ENCODE data around the gene LHX3. TPM values are rescaled to one million over a fixed set of nuclear protein-coding genes. Genes with fewer than 3 reads are reported as not detected.
A peak's percentile ranks its signal among the peaks of the same experiment; 100 is the strongest.

Gene LHX3
- total RNA-seq, 2 donors from 2014 or later: 1.3 TPM; not detected in 1

GRCh38 chr9:136171009-136171800 lies 33.7 kb downstream of the LHX3 start:
- Histone ChIP-seq H3K27ac (no peak overlapping the region), H3K27me3 (replicated peaks; ENCODE audit: insufficient read depth) (no peaks in the 10 kb centered on the region), H3K9me3 (no peaks in the 10 kb centered on the region), H3K36me3 (no peaks in the 10 kb centered on the region), H3K4me3 (no peak overlapping the region), H3K4me1 (replicated peaks) (no peaks in the 10 kb centered on the region)
- DNase-seq (ENCODE audit: low spot score): no peak
- 43% methylated on average over 16 of the region's 16 CpGs for WGBS
- intact Hi-C loops (cut with DNase I): no loop called here
- TF ChIP-seq CTCF (IDR thresholded peaks at IDR 0.05) (no peak), POLR2AphosphoS5 (IDR thresholded peaks at IDR 0.05) (no peak), POLR2A (IDR thresholded peaks at IDR 0.05) (no peak)

GRCh38 chr9:136170006-136170901 lies 34.7 kb downstream of the LHX3 start:
- no peak overlapping the region for H3K27ac ChIP-seq
- H3K9me3 ChIP-seq: no peaks in the 10 kb centered on the region
- no peak for TF ChIP-seq POLR2A (IDR thresholded peaks at IDR 0.05)
- TF ChIP-seq POLR2AphosphoS5 (IDR thresholded peaks at IDR 0.05): no peak
- TF ChIP-seq CTCF (IDR thresholded peaks at IDR 0.05): peak in 3 of 4 experiments; percentile 57 to 68 (median 60)
- no peaks in the 10 kb centered on the region for H3K36me3 ChIP-seq
- no peaks in the 10 kb centered on the region for H3K4me1 ChIP-seq (replicated peaks)
- no peak overlapping the region for H3K4me3 ChIP-seq
- H3K27me3 ChIP-seq (replicated peaks; ENCODE audit: insufficient read depth): no peaks in the 10 kb centered on the region
- intact Hi-C loops (cut with DNase I): no loop called here
- 58% methylated on average over 23 of the region's 28 CpGs for WGBS
- peak; percentile 11 for DNase-seq (ENCODE audit: low spot score)

- intact Hi-C loops (cut with DNase I): no loop called here
- Histone ChIP-seq H3K9me3 (no peaks in the 10 kb centered on the region), H3K27ac (no peak overlapping the region), H3K27me3 (replicated peaks; ENCODE audit: insufficient read depth) (no peaks in the 10 kb centered on the region), H3K4me3 (no peak overlapping the region), H3K4me1 (replicated peaks) (no peaks in the 10 kb centered on the region), H3K36me3 (no peaks in the 10 kb centered on the region)
- TF ChIP-seq POLR2AphosphoS5 (IDR thresholded peaks at IDR 0.05) (no peak), POLR2A (IDR thresholded peaks at IDR 0.05) (no peak), CTCF (IDR thresholded peaks at IDR 0.05) (no peak)
- no peak for DNase-seq (ENCODE audit: low spot score)
- 67% methylated on average over 6 of the region's 6 CpGs for WGBS
These were observed 35.4 kb downstream of the LHX3 start for GRCh38 chr9:136169495-136169894.

GRCh38 chr9:136163248-136163850 lies 41.6 kb downstream of the LHX3 start:
- no peaks in the 10 kb centered on the region for H3K27me3 ChIP-seq (replicated peaks; ENCODE audit: insufficient read depth)
- no peaks in the 10 kb centered on the region for H3K9me3 ChIP-seq
- DNase-seq (ENCODE audit: low spot score): no peak
- no peak overlapping the region for H3K4me3 ChIP-seq
- no peak overlapping the region for H3K27ac ChIP-seq
- no peaks in the 10 kb centered on the region for H3K36me3 ChIP-seq
- intact Hi-C loops (cut with DNase I): no loop called here
- H3K4me1 ChIP-seq (replicated peaks): no peaks in the 10 kb centered on the region
- WGBS: 42% methylated on average over 1 of the region's 1 CpG
- TF ChIP-seq POLR2AphosphoS5 (IDR thresholded peaks at IDR 0.05): no peak
- no peak for TF ChIP-seq POLR2A (IDR thresholded peaks at IDR 0.05)
- no peak for TF ChIP-seq CTCF (IDR thresholded peaks at IDR 0.05)

Data from prostate gland (tissue), 2 donors.